HCT116 (cell line): ENCODE data around the gene GPR65.

Experiments
- CEBPB ChIP-seq: IDR thresholded peaks from 2 replicates; pipeline ENCODE4 v1.6.1; 2012; ENCODE audit warnings: low read depth
- CTCF ChIP-seq, 3 experiments: fragments of 200-600 bp in 1 of 3; sonication (generic) in 1 of 3; IDR thresholded peaks in 2 of 3; conservative IDR thresholded peaks in 1 of 3; 2 replicates each; pipeline ENCODE4 v1.5.1; 2012 to 2017; ENCODE audit warnings: low read depth in 2 of 3, low read length in 2 of 3, antibody characterized with exemption in 1 of 3, borderline replicate concordance in 1 of 3, control low read depth in 1 of 3, mild to moderate bottlenecking in 1 of 3, mixed read lengths in 1 of 3, mixed run types in 1 of 3, moderate library complexity in 1 of 3; ENCODE audit not compliant: insufficient read depth in 1 of 3
- EGR1 ChIP-seq: IDR thresholded peaks from 2 replicates; pipeline ENCODE4 v1.6.1; 2012; ENCODE audit warnings: low read depth
- ELF1 ChIP-seq: IDR thresholded peaks from 2 replicates; pipeline ENCODE4 v1.6.1; 2012; ENCODE audit warnings: low read depth, borderline replicate concordance
- EZH2 ChIP-seq: fragments of 200-600 bp; sonication (generic); IDR thresholded peaks from 2 replicates; pipeline ENCODE4 v1.6.1; 2017; ENCODE audit warnings: antibody characterized with exemption, mixed run types
- FOSL1 ChIP-seq: IDR thresholded peaks from 2 replicates; pipeline ENCODE4 v1.6.1; 2012; ENCODE audit warnings: low read depth
- JUND ChIP-seq: IDR thresholded peaks from 2 replicates; pipeline ENCODE4 v1.6.1; 2012
- POLR2A ChIP-seq: IDR thresholded peaks from 2 replicates; pipeline ENCODE4 v1.7.0; 2011; ENCODE audit warnings: borderline replicate concordance; ENCODE audit not compliant: insufficient read depth, insufficient read length; ENCODE audit errors: extremely low read depth
- POLR2AphosphoS5 ChIP-seq: IDR thresholded peaks from 2 replicates; pipeline ENCODE4 v1.6.1; 2011; ENCODE audit warnings: mild to moderate bottlenecking, low read depth, low read length, moderate library complexity
- RAD21 ChIP-seq: IDR thresholded peaks from 2 replicates; pipeline ENCODE4 v1.6.1; 2012; ENCODE audit warnings: low read depth, mild to moderate bottlenecking
- SIN3A ChIP-seq: IDR thresholded peaks from 2 replicates; pipeline ENCODE4 v1.6.1; 2012; ENCODE audit warnings: low read depth
- ZFX ChIP-seq: fragments of 450-650 bp; IDR thresholded peaks from 2 replicates; pipeline ENCODE4 v1.6.1; 2017
- ZNF274 ChIP-seq: fragments of 200-500 bp; sonication (Bioruptor generic); IDR thresholded peaks from 2 replicates; pipeline ENCODE4 v1.6.1; 2014; ENCODE audit warnings: mild to moderate bottlenecking, low read depth, low read length, inconsistent platforms

GRCh38 chr14:88043529-88044443, 38.9 kb downstream of the GPR65 start:
- TF ChIP-seq CTCF (IDR thresholded peaks at IDR 0.05 in 2 of 3, conservative IDR thresholded peaks at IDR 0.05 in 1 of 3; ENCODE audit: borderline replicate concordance in 1 of 3, insufficient read depth in 1 of 3, low read depth in 2 of 3, low read length in 2 of 3), result no peak
- no peak for TF ChIP-seq ZFX
- no peak for TF ChIP-seq RAD21
- no peak for TF ChIP-seq JUND
- no peak for TF ChIP-seq ELF1
- TF ChIP-seq CEBPB, result no peak
- no peak for TF ChIP-seq POLR2AphosphoS5
- TF ChIP-seq POLR2A, result no peak
- no peak for TF ChIP-seq SIN3A
- TF ChIP-seq ZNF274, result no peak
- TF ChIP-seq FOSL1, result no peak
- no peak for TF ChIP-seq EZH2
- TF ChIP-seq EGR1, result no peak
